Endothelial cell of umbilical vein (primary cell): ENCODE data around the gene ARHGEF28.

Source experiments
- CTCF ChIP-seq, 2 donors: IDR thresholded peaks; 1 replicate in 1 of 2; 2 replicates in 1 of 2; pipeline ENCODE4 v1.5.1; 2011; ENCODE audit warnings: low read length in 2 of 2, mild to moderate bottlenecking in 2 of 2, moderate library complexity in 2 of 2, control low read depth in 1 of 2, inconsistent platforms in 1 of 2, low read depth in 1 of 2; ENCODE audit not compliant: insufficient read depth in 1 of 2; ENCODE audit errors: extremely low read depth in 1 of 2
- POLR2AphosphoS5 ChIP-seq: IDR thresholded peaks from 2 replicates; pipeline ENCODE4 v1.6.1; 2012; ENCODE audit warnings: low read depth, mild to moderate bottlenecking, control low read depth, low read length, moderate library complexity; ENCODE audit not compliant: insufficient read depth

- TF ChIP-seq CTCF (IDR thresholded peaks at IDR 0.05; ENCODE audit: extremely low read depth in 1 of 2, insufficient read depth in 1 of 2, low read depth in 1 of 2, low read length in 2 of 2) (no peak), POLR2AphosphoS5 (no peak)
Observed at GRCh38 chr5:73906277-73906676, 280.3 kb downstream of the ARHGEF28 start.
